ENCODE data around the gene PIP4K2A.
"Not testable (repeated sequence)": the region's sequence is repeated elsewhere in the genome, so short reads cannot be mapped to it uniquely, and the experiment has no call there.

PIP4K2A gene

DNA sequence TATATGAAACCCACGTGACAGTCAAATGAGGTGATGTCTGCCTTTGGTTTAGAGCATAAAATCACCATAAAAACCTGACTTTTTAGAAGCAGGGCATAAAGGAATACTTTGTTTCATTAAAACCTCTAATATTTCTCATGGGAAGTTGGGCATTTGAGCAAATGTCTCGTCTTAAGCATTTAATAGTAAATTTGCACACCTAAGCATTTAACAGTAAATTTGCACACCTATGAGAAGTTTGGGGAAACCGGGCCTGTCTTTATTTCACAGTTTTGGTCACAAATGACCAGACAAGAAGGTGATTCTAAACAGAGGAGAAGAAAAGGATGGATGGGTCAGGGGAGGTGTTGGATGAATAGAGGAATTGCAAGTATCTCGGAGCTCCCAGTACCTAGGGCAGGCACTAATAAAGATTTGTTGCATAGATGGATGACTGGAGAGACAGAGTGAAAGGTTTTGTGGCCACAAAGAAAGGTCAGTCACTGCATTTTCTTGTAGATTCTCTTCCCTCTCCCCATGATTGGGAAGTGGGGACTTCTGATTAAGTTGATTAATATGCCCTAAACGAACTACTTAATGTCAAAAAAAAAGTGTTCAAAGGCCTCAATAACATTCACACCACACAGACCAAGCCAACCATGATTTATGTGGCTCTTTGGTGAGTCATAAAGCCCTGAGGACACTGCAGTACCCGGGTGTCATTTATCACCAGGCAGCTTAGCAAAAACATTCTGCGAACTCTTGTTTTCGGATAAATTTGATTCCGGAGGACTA is 210.9 kb downstream of the PIP4K2A start:
- Histone ChIP-seq H3K9ac (ENCODE audit: low read depth in 1 of 2, low read length in 2 of 2) (no peak overlapping the region), H3K27me3 (ENCODE audit: control insufficient read depth in 2 of 2, insufficient read depth in 2 of 2, low read length in 2 of 2) (no peaks in the 10 kb centered on the region), H3K4me1 (ENCODE audit: control insufficient read depth in 2 of 2, insufficient read depth in 2 of 2, low read length in 2 of 2) (peaks cover 2 to 3% of the 10 kb centered on the region in 2 donors), H3K27ac (ENCODE audit: low read depth in 2 of 2, low read length in 2 of 2) (no peak overlapping the region), H3K36me3 (ENCODE audit: control insufficient read depth in 2 of 2, insufficient read depth in 2 of 2, low read length in 2 of 2) (no peaks in the 10 kb centered on the region), H3K4me3 (ENCODE audit: low read length in 2 of 2) (no peak overlapping the region), H3K9me3 (ENCODE audit: control insufficient read depth in 2 of 2, low read length in 2 of 2) (no peaks in the 10 kb centered on the region)

DNA sequence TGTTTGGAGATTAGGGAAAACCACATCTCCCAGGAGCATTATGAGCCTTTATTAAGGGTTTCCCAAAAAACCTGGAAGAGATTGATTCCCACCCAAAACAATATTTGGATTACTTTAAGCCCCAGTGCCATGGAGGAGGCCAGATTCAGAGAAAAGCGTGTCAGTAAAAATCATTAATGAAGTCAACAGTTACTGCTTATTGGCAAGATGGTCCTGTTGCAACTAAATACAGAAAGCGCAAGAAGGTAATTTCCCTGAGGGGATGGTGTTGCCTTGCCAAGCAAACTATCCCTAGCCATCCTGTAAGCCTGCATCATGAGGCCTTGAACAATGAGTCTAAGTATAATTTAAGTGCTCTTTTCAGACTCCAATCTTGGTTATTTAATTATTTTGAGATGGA is 212.5 kb downstream of the PIP4K2A start:
- no peaks in the 10 kb centered on the region for H3K9me3 ChIP-seq (ENCODE audit: control insufficient read depth in 2 of 2, low read length in 2 of 2)
- no peaks in the 10 kb centered on the region for H3K36me3 ChIP-seq (ENCODE audit: control insufficient read depth in 2 of 2, insufficient read depth in 2 of 2, low read length in 2 of 2)
- H3K4me1 ChIP-seq (ENCODE audit: control insufficient read depth in 2 of 2, insufficient read depth in 2 of 2, low read length in 2 of 2) = peaks cover 2 to 3% of the 10 kb centered on the region in 2 donors
- no peak overlapping the region for H3K4me3 ChIP-seq (ENCODE audit: low read length in 2 of 2)
- no peak overlapping the region for H3K9ac ChIP-seq (ENCODE audit: low read depth in 1 of 2, low read length in 2 of 2)
- H3K27me3 ChIP-seq (ENCODE audit: control insufficient read depth in 2 of 2, insufficient read depth in 2 of 2, low read length in 2 of 2) = no peaks in the 10 kb centered on the region
- no peak overlapping the region for H3K27ac ChIP-seq (ENCODE audit: low read depth in 2 of 2, low read length in 2 of 2)

DNA sequence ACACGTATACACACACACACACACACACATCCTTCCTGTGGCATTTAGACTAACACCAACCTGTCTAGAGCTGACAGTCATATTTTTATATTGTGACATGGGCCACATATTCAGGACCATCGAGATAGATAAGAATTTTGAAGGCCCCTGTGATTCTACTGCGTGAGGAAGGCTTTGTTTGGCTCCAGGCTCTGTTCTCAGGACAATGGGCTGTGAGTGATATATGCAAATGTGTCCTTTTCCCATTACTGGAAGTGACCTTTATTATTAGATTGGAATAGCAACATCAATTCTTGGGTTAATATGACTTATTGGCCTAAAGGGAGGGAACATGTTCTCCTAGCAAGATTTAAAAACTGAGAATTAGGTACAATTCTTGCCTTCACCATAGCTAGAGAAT is 213.0 kb downstream of the PIP4K2A start:
- H3K4me1 ChIP-seq (ENCODE audit: control insufficient read depth in 2 of 2, insufficient read depth in 2 of 2, low read length in 2 of 2) = peaks cover 1 to 2% of the 10 kb centered on the region in 2 donors
- no peak overlapping the region for H3K27ac ChIP-seq (ENCODE audit: low read depth in 2 of 2, low read length in 2 of 2)
- no peak overlapping the region for H3K4me3 ChIP-seq (ENCODE audit: low read length in 2 of 2)
- H3K9ac ChIP-seq (ENCODE audit: low read depth in 1 of 2, low read length in 2 of 2) = no peak overlapping the region
- H3K27me3 ChIP-seq (ENCODE audit: control insufficient read depth in 2 of 2, insufficient read depth in 2 of 2, low read length in 2 of 2) = no peaks in the 10 kb centered on the region
- H3K9me3 ChIP-seq (ENCODE audit: control insufficient read depth in 2 of 2, low read length in 2 of 2) = no peaks in the 10 kb centered on the region
- no peaks in the 10 kb centered on the region for H3K36me3 ChIP-seq (ENCODE audit: control insufficient read depth in 2 of 2, insufficient read depth in 2 of 2, low read length in 2 of 2)

DNA sequence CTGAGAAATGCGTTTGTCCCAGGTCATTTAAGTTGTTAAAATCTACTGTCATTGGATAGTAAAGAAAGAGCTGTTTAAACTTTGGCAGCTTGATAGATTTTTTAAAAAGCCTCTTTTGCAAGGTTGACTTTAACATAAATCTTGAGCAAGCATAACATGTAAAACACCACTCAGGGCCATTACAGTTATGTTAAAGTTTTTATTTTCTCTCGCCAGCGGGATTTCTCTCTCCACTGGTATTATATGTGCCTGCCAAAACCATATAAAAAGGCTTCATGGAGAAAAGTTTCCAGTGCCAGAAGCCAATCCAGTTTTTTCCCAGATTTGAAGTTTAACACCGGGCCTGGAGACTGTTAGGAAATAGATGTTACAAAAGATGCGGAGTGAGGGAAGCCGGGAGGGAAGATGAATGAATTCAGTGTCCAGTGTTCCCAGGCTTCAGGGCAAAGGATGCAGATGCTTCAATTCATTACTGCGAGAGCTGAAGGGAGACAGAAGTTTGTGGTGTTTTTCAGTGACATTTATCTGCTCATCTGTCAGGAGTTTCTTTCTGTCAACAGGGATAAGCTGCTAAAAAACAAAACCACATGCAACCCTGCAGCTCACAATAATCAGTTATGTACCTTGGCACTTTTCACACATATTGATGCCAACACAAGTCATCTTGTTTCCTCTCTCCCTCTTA is 213.6 kb downstream of the PIP4K2A start:
- H3K9ac ChIP-seq (ENCODE audit: low read depth in 1 of 2, low read length in 2 of 2) = no peak overlapping the region

DNA sequence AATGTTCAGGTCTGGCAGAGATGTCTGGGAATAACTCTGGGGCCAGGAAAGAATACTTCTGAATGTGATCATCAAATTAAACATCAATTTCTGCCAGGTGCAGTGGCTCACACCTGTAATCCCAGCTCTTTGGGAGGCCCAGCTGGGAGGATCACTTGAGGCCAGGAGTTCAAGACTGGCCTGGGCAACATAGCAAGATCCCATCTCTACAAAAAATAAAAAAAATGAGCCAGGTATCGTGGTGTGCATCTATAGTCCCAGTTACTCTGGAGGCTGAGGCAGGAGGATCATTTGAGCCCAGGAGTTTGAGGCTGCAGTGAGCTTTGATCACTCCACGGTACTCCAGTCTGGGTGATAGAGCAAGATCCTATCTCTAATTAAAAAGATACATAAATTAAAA is 214.4 kb downstream of the PIP4K2A start:
- H3K9ac ChIP-seq (ENCODE audit: low read depth in 1 of 2, low read length in 2 of 2); H3K36me3 ChIP-seq (ENCODE audit: control insufficient read depth in 2 of 2, insufficient read depth in 2 of 2, low read length in 2 of 2); H3K9me3 ChIP-seq (ENCODE audit: control insufficient read depth in 2 of 2, low read length in 2 of 2); H3K4me1 ChIP-seq (ENCODE audit: control insufficient read depth in 2 of 2, insufficient read depth in 2 of 2, low read length in 2 of 2); H3K4me3 ChIP-seq (ENCODE audit: low read length in 2 of 2); H3K27ac ChIP-seq (ENCODE audit: low read depth in 2 of 2, low read length in 2 of 2); H3K27me3 ChIP-seq (ENCODE audit: control insufficient read depth in 2 of 2, insufficient read depth in 2 of 2, low read length in 2 of 2): not testable (repeated sequence)

More for the DNA sequence above, 213.6 kb downstream of the PIP4K2A start:
- H3K27ac ChIP-seq (ENCODE audit: low read depth in 2 of 2, low read length in 2 of 2) = no peak overlapping the region
- peaks cover 0 to 2% of the 10 kb centered on the region in 2 donors for H3K4me1 ChIP-seq (ENCODE audit: control insufficient read depth in 2 of 2, insufficient read depth in 2 of 2, low read length in 2 of 2)
- H3K9me3 ChIP-seq (ENCODE audit: control insufficient read depth in 2 of 2, low read length in 2 of 2) = no peaks in the 10 kb centered on the region
- no peak overlapping the region for H3K4me3 ChIP-seq (ENCODE audit: low read length in 2 of 2)
- H3K36me3 ChIP-seq (ENCODE audit: control insufficient read depth in 2 of 2, insufficient read depth in 2 of 2, low read length in 2 of 2) = no peaks in the 10 kb centered on the region
- no peaks in the 10 kb centered on the region for H3K27me3 ChIP-seq (ENCODE audit: control insufficient read depth in 2 of 2, insufficient read depth in 2 of 2, low read length in 2 of 2)

DNA sequence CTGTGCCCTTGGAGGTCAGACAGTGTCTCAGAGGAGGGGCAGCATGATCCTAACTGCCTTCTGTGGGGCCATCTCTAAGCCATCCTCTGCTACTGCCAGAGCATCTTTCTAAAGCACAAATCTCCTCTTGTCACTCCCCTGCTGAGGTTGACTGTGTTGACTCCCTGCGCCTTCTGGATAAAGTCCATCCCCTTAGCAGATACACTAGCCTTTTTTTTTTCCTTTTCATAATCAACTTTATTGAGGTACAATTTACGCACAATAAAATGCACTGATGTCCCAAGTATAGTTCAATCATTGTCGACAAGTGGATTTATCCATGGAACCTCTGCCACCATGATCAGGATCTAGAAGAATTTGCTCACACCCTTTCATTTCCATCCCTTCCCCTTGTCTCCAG is 219.0 kb downstream of the PIP4K2A start:
- no peak overlapping the region for H3K9ac ChIP-seq (ENCODE audit: low read depth in 1 of 2, low read length in 2 of 2)
- no peaks in the 10 kb centered on the region for H3K9me3 ChIP-seq (ENCODE audit: control insufficient read depth in 2 of 2, low read length in 2 of 2)

DNA sequence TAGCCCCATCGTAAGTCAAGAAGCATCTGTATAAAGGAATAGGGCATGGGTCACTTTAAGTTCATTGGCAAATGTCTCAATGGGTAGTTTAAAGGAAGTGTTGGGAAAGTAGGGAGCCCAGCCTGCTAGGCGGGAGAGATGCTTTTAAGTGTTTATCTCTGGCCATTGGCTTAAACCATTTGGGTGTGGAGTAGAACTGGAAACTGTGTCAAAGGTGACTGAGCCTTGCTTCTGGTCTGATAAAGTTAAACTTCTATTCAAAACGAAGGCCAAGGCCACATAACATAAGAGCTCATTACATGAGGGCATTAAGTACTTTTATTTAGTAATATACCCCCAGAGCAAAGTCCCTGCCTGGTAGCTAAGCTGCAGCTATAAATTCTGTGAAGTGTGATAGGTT is 220.4 kb downstream of the PIP4K2A start:
- H3K9me3 ChIP-seq (ENCODE audit: control insufficient read depth in 2 of 2, low read length in 2 of 2) = no peaks in the 10 kb centered on the region
- H3K36me3 ChIP-seq (ENCODE audit: control insufficient read depth in 2 of 2, insufficient read depth in 2 of 2, low read length in 2 of 2) = no peaks in the 10 kb centered on the region
- no peak overlapping the region for H3K27ac ChIP-seq (ENCODE audit: low read depth in 2 of 2, low read length in 2 of 2)
- no peaks in the 10 kb centered on the region for H3K4me1 ChIP-seq (ENCODE audit: control insufficient read depth in 2 of 2, insufficient read depth in 2 of 2, low read length in 2 of 2)
- H3K4me3 ChIP-seq (ENCODE audit: low read length in 2 of 2) = no peak overlapping the region
- H3K27me3 ChIP-seq (ENCODE audit: control insufficient read depth in 2 of 2, insufficient read depth in 2 of 2, low read length in 2 of 2) = peaks cover 0 to 2% of the 10 kb centered on the region in 2 donors
- no peak overlapping the region for H3K9ac ChIP-seq (ENCODE audit: low read depth in 1 of 2, low read length in 2 of 2)

More for the DNA sequence above, 219.0 kb downstream of the PIP4K2A start:
- Histone ChIP-seq H3K4me1 (ENCODE audit: control insufficient read depth in 2 of 2, insufficient read depth in 2 of 2, low read length in 2 of 2) (no peaks in the 10 kb centered on the region), H3K27me3 (ENCODE audit: control insufficient read depth in 2 of 2, insufficient read depth in 2 of 2, low read length in 2 of 2) (peaks cover 0 to 2% of the 10 kb centered on the region in 2 donors), H3K36me3 (ENCODE audit: control insufficient read depth in 2 of 2, insufficient read depth in 2 of 2, low read length in 2 of 2) (no peaks in the 10 kb centered on the region), H3K4me3 (ENCODE audit: low read length in 2 of 2) (no peak overlapping the region), H3K27ac (ENCODE audit: low read depth in 2 of 2, low read length in 2 of 2) (no peak overlapping the region)

DNA sequence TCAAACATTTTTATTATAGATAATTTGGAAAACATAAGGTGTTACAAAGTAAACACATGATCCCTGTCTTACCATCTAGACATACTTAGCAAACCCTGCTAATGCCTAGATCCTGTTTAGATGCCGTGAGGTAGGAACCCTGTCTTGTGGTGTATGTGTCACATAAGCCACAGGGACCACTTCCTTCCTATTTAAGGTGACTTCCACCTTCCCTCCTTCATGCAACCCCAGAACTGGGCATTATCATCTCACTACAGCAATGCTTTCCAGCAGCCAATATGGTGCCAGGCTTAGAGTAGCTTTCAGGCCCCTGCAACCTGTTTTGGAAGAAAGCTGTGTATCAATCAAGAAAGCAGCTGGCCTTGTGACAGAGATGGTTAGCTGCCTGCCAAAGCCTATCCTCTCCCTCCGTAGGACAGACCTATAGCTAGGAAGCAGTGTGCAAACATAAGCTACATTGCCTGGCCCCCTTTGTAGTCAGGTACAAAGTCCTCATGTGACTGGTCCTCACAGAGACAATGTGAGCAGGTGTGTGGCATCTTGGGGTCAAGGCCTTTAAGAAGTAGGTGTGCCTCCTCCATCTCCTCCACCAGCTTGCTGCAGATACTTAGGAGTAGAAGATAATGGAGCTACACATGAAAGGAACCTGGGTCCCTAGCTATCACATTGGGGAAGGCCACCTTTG is 222.3 kb downstream of the PIP4K2A start:
- H3K36me3 ChIP-seq (ENCODE audit: control insufficient read depth in 2 of 2, insufficient read depth in 2 of 2, low read length in 2 of 2) = no peaks in the 10 kb centered on the region
- peaks cover 0 to 2% of the 10 kb centered on the region in 2 donors for H3K27me3 ChIP-seq (ENCODE audit: control insufficient read depth in 2 of 2, insufficient read depth in 2 of 2, low read length in 2 of 2)
- no peak overlapping the region for H3K4me3 ChIP-seq (ENCODE audit: low read length in 2 of 2)
- no peak overlapping the region for H3K27ac ChIP-seq (ENCODE audit: low read depth in 2 of 2, low read length in 2 of 2)
- no peaks in the 10 kb centered on the region for H3K4me1 ChIP-seq (ENCODE audit: control insufficient read depth in 2 of 2, insufficient read depth in 2 of 2, low read length in 2 of 2)
- no peak overlapping the region for H3K9ac ChIP-seq (ENCODE audit: low read depth in 1 of 2, low read length in 2 of 2)
- no peaks in the 10 kb centered on the region for H3K9me3 ChIP-seq (ENCODE audit: control insufficient read depth in 2 of 2, low read length in 2 of 2)

DNA sequence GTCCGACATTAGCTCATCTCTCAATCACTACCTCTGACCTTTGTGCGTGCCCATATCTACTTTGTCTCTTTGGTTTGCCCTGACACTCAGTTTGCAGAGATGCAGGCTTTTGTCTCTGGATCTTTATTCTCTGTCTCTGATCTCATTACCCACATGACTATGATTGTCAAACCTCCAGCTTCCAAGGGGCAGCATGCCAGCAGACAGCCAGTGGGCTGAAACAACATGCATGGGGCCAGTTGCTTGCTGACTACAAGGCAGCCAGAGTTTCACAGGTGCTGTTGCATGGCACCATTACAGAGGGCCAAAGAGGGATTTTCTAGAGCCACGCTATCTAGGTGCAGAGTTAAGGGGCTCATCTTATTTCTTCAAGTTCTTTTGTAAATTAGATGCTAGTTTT is 222.9 kb downstream of the PIP4K2A start:
- Histone ChIP-seq H3K9ac (ENCODE audit: low read depth in 1 of 2, low read length in 2 of 2) (no peak overlapping the region), H3K36me3 (ENCODE audit: control insufficient read depth in 2 of 2, insufficient read depth in 2 of 2, low read length in 2 of 2) (no peaks in the 10 kb centered on the region), H3K27me3 (ENCODE audit: control insufficient read depth in 2 of 2, insufficient read depth in 2 of 2, low read length in 2 of 2) (peaks cover 0 to 2% of the 10 kb centered on the region in 2 donors), H3K9me3 (ENCODE audit: control insufficient read depth in 2 of 2, low read length in 2 of 2) (no peaks in the 10 kb centered on the region), H3K27ac (ENCODE audit: low read depth in 2 of 2, low read length in 2 of 2) (no peak overlapping the region), H3K4me1 (ENCODE audit: control insufficient read depth in 2 of 2, insufficient read depth in 2 of 2, low read length in 2 of 2) (no peaks in the 10 kb centered on the region), H3K4me3 (ENCODE audit: low read length in 2 of 2) (no peak overlapping the region)

DNA sequence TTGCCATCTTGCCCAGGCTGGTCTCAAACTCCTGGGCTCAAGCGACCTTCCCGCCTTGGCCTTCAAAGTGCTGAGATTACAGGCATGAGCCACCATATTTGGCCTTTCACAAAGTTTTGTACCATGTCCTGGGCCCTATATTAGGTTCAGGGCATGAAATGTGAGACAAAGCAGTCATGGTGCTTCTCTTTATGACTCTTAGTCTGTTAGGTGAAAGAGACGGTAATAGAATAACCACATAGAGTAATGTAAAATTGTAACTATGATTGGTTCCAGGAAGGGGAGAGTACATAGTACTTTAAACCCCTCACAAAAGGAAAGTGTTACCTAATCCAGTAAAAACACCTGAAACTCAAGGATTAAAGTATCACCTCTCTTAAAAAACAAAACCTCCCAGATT is 224.4 kb downstream of the PIP4K2A start:
- H3K9ac ChIP-seq (ENCODE audit: low read depth in 1 of 2, low read length in 2 of 2) = no peak overlapping the region
- no peaks in the 10 kb centered on the region for H3K9me3 ChIP-seq (ENCODE audit: control insufficient read depth in 2 of 2, low read length in 2 of 2)
- H3K27me3 ChIP-seq (ENCODE audit: control insufficient read depth in 2 of 2, insufficient read depth in 2 of 2, low read length in 2 of 2) = no peaks in the 10 kb centered on the region
- no peaks in the 10 kb centered on the region for H3K36me3 ChIP-seq (ENCODE audit: control insufficient read depth in 2 of 2, insufficient read depth in 2 of 2, low read length in 2 of 2)
- H3K4me3 ChIP-seq (ENCODE audit: low read length in 2 of 2) = no peak overlapping the region
- no peaks in the 10 kb centered on the region for H3K4me1 ChIP-seq (ENCODE audit: control insufficient read depth in 2 of 2, insufficient read depth in 2 of 2, low read length in 2 of 2)
- H3K27ac ChIP-seq (ENCODE audit: low read depth in 2 of 2, low read length in 2 of 2) = no peak overlapping the region

Measured in mucosa of rectum (tissue), 2 donors.